ENCODE results near the gene ERBB2. TPM values are rescaled to one million over a fixed set of nuclear protein-coding genes. Genes with fewer than 3 reads are reported as not detected.

Gene ERBB2
- total and polyA plus RNA-seq, 9 of the 15 experiments (the other 6 are each of a cell fraction or from before 2014, with no cell fraction given), result 0.74 to 5.6 (median 3.3) TPM

DNA sequence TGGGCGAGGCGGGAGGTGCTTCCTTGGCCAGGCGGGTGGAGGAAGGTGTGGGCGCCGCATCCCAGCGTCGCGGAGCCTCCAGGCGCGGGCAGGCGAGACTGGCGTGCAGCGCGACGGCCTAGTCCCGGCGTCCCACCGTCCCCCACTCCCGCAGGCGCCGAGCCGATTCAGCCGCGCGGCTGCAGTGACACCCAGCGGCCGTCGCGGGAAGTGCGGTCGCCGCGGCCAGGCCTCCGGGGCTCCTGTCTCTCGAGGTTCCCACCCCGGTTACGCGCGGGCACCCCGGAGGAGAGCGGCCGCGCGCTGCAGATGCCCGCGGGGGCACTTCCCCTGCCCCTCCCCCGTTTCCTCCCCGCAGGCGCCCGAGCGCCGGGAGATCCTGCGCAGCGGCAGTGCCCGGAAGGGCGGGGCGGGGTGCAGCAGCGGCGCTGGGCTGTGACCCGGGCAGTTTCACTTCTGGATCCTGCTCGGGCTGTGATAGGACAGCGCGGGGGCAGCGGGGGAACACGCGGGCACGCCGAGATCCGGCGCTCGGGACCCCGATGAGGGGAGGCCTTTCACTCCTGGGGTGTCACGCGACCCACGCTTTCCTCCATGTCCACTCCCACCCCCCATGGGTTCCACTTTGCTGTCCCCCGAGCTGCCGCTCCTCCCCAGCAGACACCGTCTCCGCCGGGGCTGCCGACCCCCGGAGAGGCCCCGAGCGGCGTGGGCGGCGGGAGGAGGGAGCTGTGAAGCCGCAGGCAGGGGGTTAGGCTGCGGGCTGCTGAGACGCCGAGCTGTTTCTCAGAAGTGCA lies 54.5 kb downstream of the ERBB2 start (continued):
- TF ChIP-seq, protein P1, sequence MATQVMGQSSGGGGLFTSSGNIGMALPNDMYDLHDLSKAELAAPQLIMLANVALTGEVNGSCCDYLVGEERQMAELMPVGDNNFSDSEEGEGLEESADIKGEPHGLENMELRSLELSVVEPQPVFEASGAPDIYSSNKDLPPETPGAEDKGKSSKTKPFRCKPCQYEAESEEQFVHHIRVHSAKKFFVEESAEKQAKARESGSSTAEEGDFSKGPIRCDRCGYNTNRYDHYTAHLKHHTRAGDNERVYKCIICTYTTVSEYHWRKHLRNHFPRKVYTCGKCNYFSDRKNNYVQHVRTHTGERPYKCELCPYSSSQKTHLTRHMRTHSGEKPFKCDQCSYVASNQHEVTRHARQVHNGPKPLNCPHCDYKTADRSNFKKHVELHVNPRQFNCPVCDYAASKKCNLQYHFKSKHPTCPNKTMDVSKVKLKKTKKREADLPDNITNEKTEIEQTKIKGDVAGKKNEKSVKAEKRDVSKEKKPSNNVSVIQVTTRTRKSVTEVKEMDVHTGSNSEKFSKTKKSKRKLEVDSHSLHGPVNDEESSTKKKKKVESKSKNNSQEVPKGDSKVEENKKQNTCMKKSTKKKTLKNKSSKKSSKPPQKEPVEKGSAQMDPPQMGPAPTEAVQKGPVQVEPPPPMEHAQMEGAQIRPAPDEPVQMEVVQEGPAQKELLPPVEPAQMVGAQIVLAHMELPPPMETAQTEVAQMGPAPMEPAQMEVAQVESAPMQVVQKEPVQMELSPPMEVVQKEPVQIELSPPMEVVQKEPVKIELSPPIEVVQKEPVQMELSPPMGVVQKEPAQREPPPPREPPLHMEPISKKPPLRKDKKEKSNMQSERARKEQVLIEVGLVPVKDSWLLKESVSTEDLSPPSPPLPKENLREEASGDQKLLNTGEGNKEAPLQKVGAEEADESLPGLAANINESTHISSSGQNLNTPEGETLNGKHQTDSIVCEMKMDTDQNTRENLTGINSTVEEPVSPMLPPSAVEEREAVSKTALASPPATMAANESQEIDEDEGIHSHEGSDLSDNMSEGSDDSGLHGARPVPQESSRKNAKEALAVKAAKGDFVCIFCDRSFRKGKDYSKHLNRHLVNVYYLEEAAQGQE (IDR thresholded peaks at IDR 0.05; ENCODE audit: borderline replicate concordance), result peak; percentile 81
- TF ChIP-seq, protein P1 (CRISPR knock-in tag; IDR thresholded peaks at IDR 0.05; ENCODE audit: low read depth), result peak; percentile 21; the same call in 1 of the 2 replicates
- TF ChIP-seq, protein P2, sequence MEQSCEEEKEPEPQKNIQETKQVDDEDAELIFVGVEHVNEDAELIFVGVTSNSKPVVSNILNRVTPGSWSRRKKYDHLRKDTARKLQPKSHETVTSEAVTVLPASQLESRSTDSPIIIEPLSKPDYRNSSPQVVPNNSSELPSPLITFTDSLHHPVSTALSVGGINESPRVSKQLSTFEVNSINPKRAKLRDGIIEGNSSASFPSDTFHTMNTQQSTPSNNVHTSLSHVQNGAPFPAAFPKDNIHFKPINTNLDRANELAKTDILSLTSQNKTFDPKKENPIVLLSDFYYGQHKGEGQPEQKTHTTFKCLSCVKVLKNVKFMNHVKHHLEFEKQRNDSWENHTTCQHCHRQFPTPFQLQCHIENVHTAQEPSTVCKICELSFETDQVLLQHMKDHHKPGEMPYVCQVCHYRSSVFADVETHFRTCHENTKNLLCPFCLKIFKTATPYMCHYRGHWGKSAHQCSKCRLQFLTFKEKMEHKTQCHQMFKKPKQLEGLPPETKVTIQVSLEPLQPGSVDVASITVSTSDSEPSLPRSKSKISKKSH (CRISPR knock-in tag; IDR thresholded peaks at IDR 0.05), result no peak
- TF ChIP-seq MTA3 (IDR thresholded peaks at IDR 0.05; ENCODE audit: borderline replicate concordance) (no peak), ZKSCAN3 (CRISPR knock-in tag; IDR thresholded peaks at IDR 0.05) (no peak), COPS2 (conservative IDR thresholded peaks at IDR 0.05) (no peak), NCOR1 (IDR thresholded peaks at IDR 0.05) (no peak; the same call in 1 of the 2 replicates), BRD4 (IDR thresholded peaks at IDR 0.05) (no peak)
- TF ChIP-seq, protein P3, sequence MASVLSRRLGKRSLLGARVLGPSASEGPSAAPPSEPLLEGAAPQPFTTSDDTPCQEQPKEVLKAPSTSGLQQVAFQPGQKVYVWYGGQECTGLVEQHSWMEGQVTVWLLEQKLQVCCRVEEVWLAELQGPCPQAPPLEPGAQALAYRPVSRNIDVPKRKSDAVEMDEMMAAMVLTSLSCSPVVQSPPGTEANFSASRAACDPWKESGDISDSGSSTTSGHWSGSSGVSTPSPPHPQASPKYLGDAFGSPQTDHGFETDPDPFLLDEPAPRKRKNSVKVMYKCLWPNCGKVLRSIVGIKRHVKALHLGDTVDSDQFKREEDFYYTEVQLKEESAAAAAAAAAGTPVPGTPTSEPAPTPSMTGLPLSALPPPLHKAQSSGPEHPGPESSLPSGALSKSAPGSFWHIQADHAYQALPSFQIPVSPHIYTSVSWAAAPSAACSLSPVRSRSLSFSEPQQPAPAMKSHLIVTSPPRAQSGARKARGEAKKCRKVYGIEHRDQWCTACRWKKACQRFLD (CRISPR knock-in tag; IDR thresholded peaks at IDR 0.05), result peak; percentile 79; the same call in 1 of the 2 replicates
- TF ChIP-seq, protein P4, sequence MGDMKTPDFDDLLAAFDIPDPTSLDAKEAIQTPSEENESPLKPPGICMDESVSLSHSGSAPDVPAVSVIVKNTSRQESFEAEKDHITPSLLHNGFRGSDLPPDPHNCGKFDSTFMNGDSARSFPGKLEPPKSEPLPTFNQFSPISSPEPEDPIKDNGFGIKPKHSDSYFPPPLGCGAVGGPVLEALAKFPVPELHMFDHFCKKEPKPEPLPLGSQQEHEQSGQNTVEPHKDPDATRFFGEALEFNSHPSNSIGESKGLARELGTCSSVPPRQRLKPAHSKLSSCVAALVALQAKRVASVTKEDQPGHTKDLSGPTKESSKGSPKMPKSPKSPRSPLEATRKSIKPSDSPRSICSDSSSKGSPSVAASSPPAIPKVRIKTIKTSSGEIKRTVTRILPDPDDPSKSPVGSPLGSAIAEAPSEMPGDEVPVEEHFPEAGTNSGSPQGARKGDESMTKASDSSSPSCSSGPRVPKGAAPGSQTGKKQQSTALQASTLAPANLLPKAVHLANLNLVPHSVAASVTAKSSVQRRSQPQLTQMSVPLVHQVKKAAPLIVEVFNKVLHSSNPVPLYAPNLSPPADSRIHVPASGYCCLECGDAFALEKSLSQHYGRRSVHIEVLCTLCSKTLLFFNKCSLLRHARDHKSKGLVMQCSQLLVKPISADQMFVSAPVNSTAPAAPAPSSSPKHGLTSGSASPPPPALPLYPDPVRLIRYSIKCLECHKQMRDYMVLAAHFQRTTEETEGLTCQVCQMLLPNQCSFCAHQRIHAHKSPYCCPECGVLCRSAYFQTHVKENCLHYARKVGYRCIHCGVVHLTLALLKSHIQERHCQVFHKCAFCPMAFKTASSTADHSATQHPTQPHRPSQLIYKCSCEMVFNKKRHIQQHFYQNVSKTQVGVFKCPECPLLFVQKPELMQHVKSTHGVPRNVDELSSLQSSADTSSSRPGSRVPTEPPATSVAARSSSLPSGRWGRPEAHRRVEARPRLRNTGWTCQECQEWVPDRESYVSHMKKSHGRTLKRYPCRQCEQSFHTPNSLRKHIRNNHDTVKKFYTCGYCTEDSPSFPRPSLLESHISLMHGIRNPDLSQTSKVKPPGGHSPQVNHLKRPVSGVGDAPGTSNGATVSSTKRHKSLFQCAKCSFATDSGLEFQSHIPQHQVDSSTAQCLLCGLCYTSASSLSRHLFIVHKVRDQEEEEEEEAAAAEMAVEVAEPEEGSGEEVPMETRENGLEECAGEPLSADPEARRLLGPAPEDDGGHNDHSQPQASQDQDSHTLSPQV (IDR thresholded peaks at IDR 0.05), result no peak; the same call in 1 of the 2 replicates
